Ectodermal cell (in vitro differentiated cells): ENCODE data around the gene CPNE8.

ENCODE experiments used
- H3K27ac ChIP-seq: 2 replicates; pipeline ENCODE4 v1.7.0; 2013; ENCODE audit warnings: mild to moderate bottlenecking, low read depth, low read length; ENCODE audit not compliant: insufficient read depth, poor library complexity, severe bottlenecking
- H3K27me3 ChIP-seq: 2 replicates; pipeline ENCODE4 v1.7.0; 2013; ENCODE audit warnings: mild to moderate bottlenecking, low read length; ENCODE audit not compliant: insufficient read depth, control insufficient read depth, poor library complexity, severe bottlenecking
- H3K36me3 ChIP-seq: one replicate; pipeline ENCODE4 v1.7.0; 2013; ENCODE audit warnings: low read length; ENCODE audit not compliant: control insufficient read depth, insufficient read depth
- H3K4me1 ChIP-seq: one replicate; pipeline ENCODE4 v1.7.0; 2013; ENCODE audit warnings: low read length; ENCODE audit not compliant: control insufficient read depth, insufficient read depth
- H3K4me3 ChIP-seq: 2 replicates; pipeline ENCODE4 v1.7.0; 2013; ENCODE audit warnings: low read depth, low read length, control low read depth; ENCODE audit not compliant: insufficient read depth
- H3K9me3 ChIP-seq: 2 replicates; pipeline ENCODE4 v1.7.0; 2013; ENCODE audit warnings: mild to moderate bottlenecking, low read length, moderate library complexity; ENCODE audit not compliant: control insufficient read depth
- WGBS, 2 experiments: methylation state at CpG; one replicate each; pipeline ENCODE4 v1.1.7; 2013; ENCODE audit warnings: missing lambda C conversion rate in 2 of 2; 5-methylcytosine and 5-hydroxymethylcytosine counted together

The CPNE8 gene

DNA sequence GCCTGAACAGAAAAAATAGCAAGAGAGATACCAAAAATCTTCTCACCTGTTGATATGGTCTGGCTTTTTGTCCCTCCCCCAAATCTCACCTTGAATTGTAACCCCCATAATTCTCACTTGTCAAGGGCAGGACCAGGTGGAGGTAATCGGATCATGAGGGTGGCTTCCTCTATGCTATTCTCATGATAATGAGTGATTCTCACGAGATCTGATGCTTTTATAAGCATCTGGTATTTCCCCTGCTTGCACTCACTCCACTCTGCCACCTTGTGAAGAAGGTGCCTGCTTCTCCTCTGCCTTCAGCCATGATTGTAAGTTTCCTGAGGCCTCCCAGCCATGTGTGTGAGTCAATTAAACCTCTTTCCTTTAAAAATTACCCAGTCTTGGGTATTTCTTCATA is 291.2 kb downstream of the CPNE8 start:
- H3K4me1 ChIP-seq, result no peaks in the 10 kb centered on the region
- 71 to 72% methylated on average over 2 of the region's 2 CpGs for WGBS, 2 experiments
- H3K27me3 ChIP-seq, result no peaks in the 10 kb centered on the region
- no peaks in the 10 kb centered on the region for H3K36me3 ChIP-seq
- H3K9me3 ChIP-seq, result no peaks in the 10 kb centered on the region
- no peak overlapping the region for H3K27ac ChIP-seq
- H3K4me3 ChIP-seq, result no peak overlapping the region

DNA sequence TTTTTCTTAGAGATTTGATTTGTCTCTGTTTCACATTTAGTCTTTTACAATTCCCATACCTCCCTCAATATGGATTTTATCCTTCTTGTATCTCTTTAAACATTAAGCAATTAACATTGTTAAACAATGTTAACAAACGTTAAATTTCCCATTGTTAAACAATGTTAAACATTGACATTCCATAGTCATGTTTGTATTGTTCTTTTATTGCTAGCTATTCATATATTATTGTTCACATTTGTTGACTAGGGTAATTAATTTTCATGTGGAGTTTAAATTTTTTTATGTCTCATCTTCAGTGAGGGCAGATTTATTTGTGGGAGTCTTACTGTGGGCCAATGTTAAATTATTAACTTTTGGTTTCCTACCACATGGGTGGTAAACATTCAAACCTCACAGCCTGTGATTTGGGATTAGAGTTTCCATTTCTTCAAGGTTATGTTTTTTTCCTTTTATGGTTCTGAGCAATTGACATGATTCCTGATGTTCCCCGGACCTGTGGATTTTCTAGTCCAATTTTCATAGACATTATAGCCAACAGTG is 294.5 kb downstream of the CPNE8 start:
- Histone ChIP-seq H3K36me3 (no peaks in the 10 kb centered on the region), H3K27me3 (no peaks in the 10 kb centered on the region), H3K4me1 (no peaks in the 10 kb centered on the region), H3K27ac (no peak overlapping the region), H3K9me3 (no peaks in the 10 kb centered on the region), H3K4me3 (no peak overlapping the region)
- WGBS, 2 experiments, result 82 to 100% methylated on average over 1 to 2 of the region's 2 CpGs

DNA sequence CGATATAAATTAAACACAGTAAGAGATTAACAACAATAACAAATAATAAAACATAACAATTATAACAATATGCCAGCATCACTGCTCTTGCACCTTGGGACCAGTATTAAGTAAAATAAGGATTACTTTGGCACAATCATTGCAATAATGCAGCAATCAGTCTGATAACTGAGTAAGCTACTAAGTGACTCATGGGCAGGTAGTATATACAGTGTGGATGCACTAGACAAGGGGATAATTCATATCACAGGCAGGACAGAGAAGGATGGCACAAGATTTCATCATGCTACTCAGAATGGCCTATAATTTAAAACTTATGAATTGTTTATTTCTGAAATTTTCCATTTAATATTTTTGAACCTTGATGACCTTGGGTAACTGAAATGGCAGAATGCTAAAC is 298.1 kb downstream of the CPNE8 start:
- Histone ChIP-seq H3K9me3 (no peaks in the 10 kb centered on the region), H3K36me3 (no peaks in the 10 kb centered on the region), H3K4me1 (no peaks in the 10 kb centered on the region), H3K4me3 (no peak overlapping the region), H3K27ac (no peak overlapping the region), H3K27me3 (no peaks in the 10 kb centered on the region)
- 88 to 100% methylated on average over 1 of the region's 1 CpG for WGBS, 2 experiments
